ENCODE data around the gene KCNA10. TPM values are rescaled to one million over a fixed set of nuclear protein-coding genes. Genes with fewer than 3 reads are reported as not detected.

KCNA10 gene
- total and polyA plus RNA-seq, 4 donors: not detected

DNA sequence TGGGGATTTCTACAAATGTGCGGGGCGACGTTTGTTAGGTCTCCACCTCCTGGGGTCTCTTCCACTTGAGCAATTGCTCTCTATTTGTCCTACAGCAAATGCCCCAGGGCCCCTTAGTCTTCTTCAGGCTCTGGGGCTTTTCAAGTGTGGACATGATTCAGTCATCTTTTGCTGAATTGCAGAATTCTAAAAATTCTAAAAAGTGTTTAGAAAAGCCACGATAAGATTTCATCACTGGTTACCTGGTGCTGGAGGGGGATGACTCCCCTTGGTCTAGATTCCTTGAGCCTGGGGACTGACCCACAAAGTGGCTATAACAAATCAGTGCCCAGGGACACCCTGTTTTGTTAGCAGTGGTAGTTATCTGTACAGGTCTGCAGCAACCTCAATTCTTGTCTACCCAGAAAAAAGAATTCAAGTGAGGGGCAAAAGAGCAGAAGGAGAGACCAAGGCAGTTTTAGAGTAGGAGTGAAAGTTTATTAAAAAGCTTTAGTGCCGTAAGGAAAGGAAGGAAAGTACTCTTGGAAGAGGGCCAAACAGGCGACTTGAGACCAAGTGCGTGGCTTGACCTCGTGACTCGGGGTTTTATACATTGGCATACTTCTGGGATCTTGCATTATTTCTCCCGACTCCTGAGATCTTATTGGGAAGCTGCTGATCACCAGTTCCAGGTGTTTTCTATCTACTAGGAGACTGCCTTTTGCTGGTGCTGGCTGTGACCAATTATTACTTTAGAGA is 42.8 kb downstream of the KCNA10 start:
- H3K4me3 ChIP-seq: no peak overlapping the region
- TF ChIP-seq, protein P1, sequence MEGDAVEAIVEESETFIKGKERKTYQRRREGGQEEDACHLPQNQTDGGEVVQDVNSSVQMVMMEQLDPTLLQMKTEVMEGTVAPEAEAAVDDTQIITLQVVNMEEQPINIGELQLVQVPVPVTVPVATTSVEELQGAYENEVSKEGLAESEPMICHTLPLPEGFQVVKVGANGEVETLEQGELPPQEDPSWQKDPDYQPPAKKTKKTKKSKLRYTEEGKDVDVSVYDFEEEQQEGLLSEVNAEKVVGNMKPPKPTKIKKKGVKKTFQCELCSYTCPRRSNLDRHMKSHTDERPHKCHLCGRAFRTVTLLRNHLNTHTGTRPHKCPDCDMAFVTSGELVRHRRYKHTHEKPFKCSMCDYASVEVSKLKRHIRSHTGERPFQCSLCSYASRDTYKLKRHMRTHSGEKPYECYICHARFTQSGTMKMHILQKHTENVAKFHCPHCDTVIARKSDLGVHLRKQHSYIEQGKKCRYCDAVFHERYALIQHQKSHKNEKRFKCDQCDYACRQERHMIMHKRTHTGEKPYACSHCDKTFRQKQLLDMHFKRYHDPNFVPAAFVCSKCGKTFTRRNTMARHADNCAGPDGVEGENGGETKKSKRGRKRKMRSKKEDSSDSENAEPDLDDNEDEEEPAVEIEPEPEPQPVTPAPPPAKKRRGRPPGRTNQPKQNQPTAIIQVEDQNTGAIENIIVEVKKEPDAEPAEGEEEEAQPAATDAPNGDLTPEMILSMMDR (IDR thresholded peaks at IDR 0.05; ENCODE audit: control extremely low read depth, extremely low read depth): no peak
- H3K36me3 ChIP-seq (ENCODE audit: control insufficient read depth in 4 of 4, insufficient read depth in 4 of 4, low read length in 4 of 4): no peaks in the 10 kb centered on the region
- DNase-seq (peak in 1 of 3 donors; percentile 42), ATAC-seq (ENCODE audit: insufficient read depth, low FRiP score) (no peak)
- H3K4me1 ChIP-seq (ENCODE audit: control insufficient read depth in 5 of 5, insufficient read depth in 5 of 5, low read length in 5 of 5): peaks cover 0 to 16% (median 0%) of the 10 kb centered on the region in 5 donors
- 38 to 43% methylated on average over 10 of the region's 10 CpGs for WGBS, 2 donors
- H3K27ac ChIP-seq (ENCODE audit: low read depth in 1 of 2, low read length in 1 of 2): no peak overlapping the region
- H3K9me3 ChIP-seq (ENCODE audit: control insufficient read depth in 4 of 4, insufficient read depth in 3 of 4, low read length in 3 of 4): no peaks in the 10 kb centered on the region
- no peak overlapping the region for H3K9ac ChIP-seq (ENCODE audit: insufficient read depth in 1 of 2, low read length in 2 of 2)
- no peaks in the 10 kb centered on the region for H3K27me3 ChIP-seq (ENCODE audit: control insufficient read depth in 3 of 3, insufficient read depth in 3 of 3, low read length in 2 of 3)

DNA sequence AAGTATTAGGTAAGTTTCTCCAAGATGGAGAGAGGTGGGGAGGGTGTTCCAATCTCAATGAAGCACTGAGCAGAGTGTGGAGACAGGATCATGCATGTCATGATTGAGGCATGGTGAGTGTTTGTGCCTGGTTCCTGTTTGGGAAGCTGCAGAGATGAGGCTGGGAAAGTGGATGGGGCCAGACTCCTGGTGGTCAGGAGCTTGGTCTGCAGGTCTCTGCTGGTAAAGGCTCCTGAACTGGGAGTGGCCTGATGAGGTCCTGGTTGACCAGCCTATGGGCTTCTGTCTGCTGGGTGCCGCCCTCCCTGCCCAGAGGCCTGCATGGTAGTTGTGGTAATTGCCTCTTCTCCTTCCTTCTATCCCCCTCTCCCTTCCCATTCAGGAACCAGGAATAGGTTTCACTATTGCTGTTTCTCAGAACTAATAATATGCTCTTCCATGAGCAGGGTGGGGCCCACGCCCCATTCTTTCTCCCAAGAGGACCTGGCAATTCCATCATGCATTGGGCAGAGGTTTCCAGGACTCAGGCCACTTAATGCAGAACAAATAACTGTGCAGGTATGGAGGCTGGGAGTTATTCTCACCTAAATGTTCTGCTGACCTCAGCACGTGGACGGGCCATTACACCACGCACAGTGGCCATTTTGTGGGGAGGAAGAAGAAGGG is 43.5 kb downstream of the KCNA10 start:
- DNase-seq (no peak), ATAC-seq (ENCODE audit: insufficient read depth, low FRiP score) (no peak)
- no peak overlapping the region for H3K9ac ChIP-seq (ENCODE audit: insufficient read depth in 1 of 2, low read length in 2 of 2)
- H3K4me3 ChIP-seq: no peak overlapping the region
- H3K27ac ChIP-seq (ENCODE audit: low read depth in 1 of 2, low read length in 1 of 2): no peak overlapping the region
- H3K36me3 ChIP-seq (ENCODE audit: control insufficient read depth in 4 of 4, insufficient read depth in 4 of 4, low read length in 4 of 4): no peaks in the 10 kb centered on the region
- H3K27me3 ChIP-seq (ENCODE audit: control insufficient read depth in 3 of 3, insufficient read depth in 3 of 3, low read length in 2 of 3): no peaks in the 10 kb centered on the region
- WGBS, 2 donors: 86 to 87% methylated on average over 4 to 5 of the region's 5 CpGs
- TF ChIP-seq, protein P1 (IDR thresholded peaks at IDR 0.05; ENCODE audit: control extremely low read depth, extremely low read depth): no peak
- peaks cover 0 to 16% (median 0%) of the 10 kb centered on the region in 5 donors for H3K4me1 ChIP-seq (ENCODE audit: control insufficient read depth in 5 of 5, insufficient read depth in 5 of 5, low read length in 5 of 5)
- no peaks in the 10 kb centered on the region for H3K9me3 ChIP-seq (ENCODE audit: control insufficient read depth in 4 of 4, insufficient read depth in 3 of 4, low read length in 3 of 4)

DNA sequence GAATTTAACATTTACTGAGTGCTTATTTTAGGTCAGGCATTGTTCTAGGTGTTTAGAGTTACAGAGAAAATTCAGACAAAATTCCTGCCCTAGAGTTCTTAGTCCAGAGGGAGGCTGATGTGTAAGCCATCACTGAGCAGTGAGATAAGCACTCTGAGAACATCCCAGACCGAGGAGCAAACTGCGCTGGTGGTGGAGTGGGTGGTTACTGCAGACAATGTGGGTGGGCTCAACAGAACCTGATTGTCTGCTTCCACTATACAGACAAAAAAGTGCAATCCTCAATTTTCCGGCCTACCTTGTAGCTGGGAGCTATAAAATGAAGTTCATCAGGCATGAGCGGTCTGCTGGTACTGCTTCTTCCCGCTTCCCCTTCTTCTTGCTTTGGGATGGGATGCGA is 44.5 kb downstream of the KCNA10 start:
- H3K4me1 ChIP-seq (ENCODE audit: control insufficient read depth in 5 of 5, insufficient read depth in 5 of 5, low read length in 5 of 5): peaks cover 0 to 7% (median 0%) of the 10 kb centered on the region in 5 donors
- ATAC-seq (ENCODE audit: insufficient read depth, low FRiP score) (no peak), DNase-seq (no peak)
- H3K9me3 ChIP-seq (ENCODE audit: control insufficient read depth in 4 of 4, insufficient read depth in 3 of 4, low read length in 3 of 4): no peaks in the 10 kb centered on the region
- 95 to 97% methylated on average over 6 of the region's 6 CpGs for WGBS, 2 donors
- H3K9ac ChIP-seq (ENCODE audit: insufficient read depth in 1 of 2, low read length in 2 of 2): no peak overlapping the region
- peaks cover 0 to 2% (median 0%) of the 10 kb centered on the region in 3 donors for H3K27me3 ChIP-seq (ENCODE audit: control insufficient read depth in 3 of 3, insufficient read depth in 3 of 3, low read length in 2 of 3)
- TF ChIP-seq, protein P1 (IDR thresholded peaks at IDR 0.05; ENCODE audit: control extremely low read depth, extremely low read depth): no peak
- H3K27ac ChIP-seq (ENCODE audit: low read depth in 1 of 2, low read length in 1 of 2): no peak overlapping the region
- no peak overlapping the region for H3K4me3 ChIP-seq
- no peaks in the 10 kb centered on the region for H3K36me3 ChIP-seq (ENCODE audit: control insufficient read depth in 4 of 4, insufficient read depth in 4 of 4, low read length in 4 of 4)
